ENCODE results near the gene IQCM. TPM values are rescaled to one million over a fixed set of nuclear protein-coding genes. Genes with fewer than 3 reads are reported as not detected.

Gene IQCM
- total and polyA plus RNA-seq, 11 donors, result not detected

- Histone ChIP-seq H3K27me3 (no peaks in the 10 kb centered on the region), H3K9me3 (peaks cover 0 to 4% (median 0%) of the 10 kb centered on the region in 12 donors), H3K4me1 (no peaks in the 10 kb centered on the region), H3K4me3 (no peak overlapping the region), H3K27ac (no peak overlapping the region), H3K36me3 (no peaks in the 10 kb centered on the region)
- DNase-seq (no peak), ATAC-seq (no peak)
- 60 to 69% (median 67%) methylated on average over 4 of the region's 4 CpGs for WGBS, 4 donors
- intact Hi-C loops (cut with DNase I), result no loop called here
- no peak for TF ChIP-seq CTCF (IDR thresholded peaks at IDR 0.05)
These were observed 504.6 kb downstream of the IQCM start for GRCh38 chr4:149311076-149311475.

- no peaks in the 10 kb centered on the region for H3K36me3 ChIP-seq
- H3K27ac ChIP-seq, result no peak overlapping the region
- no peak overlapping the region for H3K4me3 ChIP-seq
- intact Hi-C loops (cut with DNase I), result no loop called here
- no peak for DNase-seq
- ATAC-seq, result no peak
- no peak for TF ChIP-seq CTCF (IDR thresholded peaks at IDR 0.05)
- no peak for TF ChIP-seq POLR2A (IDR thresholded peaks at IDR 0.05)
- peaks cover 0 to 5% (median 0%) of the 10 kb centered on the region in 12 donors for H3K4me1 ChIP-seq
- H3K9me3 ChIP-seq, result no peaks in the 10 kb centered on the region
- no peaks in the 10 kb centered on the region for H3K27me3 ChIP-seq
These were observed 509.1 kb downstream of the IQCM start for GRCh38 chr4:149306537-149306936.

Measured in heart left ventricle (tissue), 16 donors.